ENCODE data around the gene MOSMO.
"Not testable (repeated sequence)": the region's sequence is repeated elsewhere in the genome, so short reads cannot be mapped to it uniquely, and the experiment has no call there.

The MOSMO gene

DNA sequence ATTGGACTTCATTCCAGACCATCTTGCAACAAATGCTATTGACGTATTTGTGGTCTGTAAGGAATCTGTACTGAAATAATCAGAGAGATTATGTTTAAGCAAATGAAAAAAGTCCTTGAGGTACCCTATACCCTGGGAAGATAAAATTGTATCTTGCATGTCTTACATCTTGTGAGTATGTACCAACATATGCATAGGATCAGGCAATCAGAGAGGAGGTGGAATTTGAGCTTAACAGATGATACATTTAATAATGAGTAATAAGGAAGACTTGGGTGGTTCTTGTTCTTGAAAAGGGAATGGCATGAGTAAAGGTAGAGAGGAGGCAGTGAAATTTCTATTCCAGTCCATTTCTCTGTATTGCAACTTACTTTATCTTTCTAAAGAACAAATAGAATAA is 10.6 kb downstream of the MOSMO start:
- H3K4me3 ChIP-seq (replicated peaks; ENCODE audit: low read depth, low read length) = no peak overlapping the region
- DNase-seq (ENCODE audit: low read depth) = no peak
- TF ChIP-seq, protein P1, sequence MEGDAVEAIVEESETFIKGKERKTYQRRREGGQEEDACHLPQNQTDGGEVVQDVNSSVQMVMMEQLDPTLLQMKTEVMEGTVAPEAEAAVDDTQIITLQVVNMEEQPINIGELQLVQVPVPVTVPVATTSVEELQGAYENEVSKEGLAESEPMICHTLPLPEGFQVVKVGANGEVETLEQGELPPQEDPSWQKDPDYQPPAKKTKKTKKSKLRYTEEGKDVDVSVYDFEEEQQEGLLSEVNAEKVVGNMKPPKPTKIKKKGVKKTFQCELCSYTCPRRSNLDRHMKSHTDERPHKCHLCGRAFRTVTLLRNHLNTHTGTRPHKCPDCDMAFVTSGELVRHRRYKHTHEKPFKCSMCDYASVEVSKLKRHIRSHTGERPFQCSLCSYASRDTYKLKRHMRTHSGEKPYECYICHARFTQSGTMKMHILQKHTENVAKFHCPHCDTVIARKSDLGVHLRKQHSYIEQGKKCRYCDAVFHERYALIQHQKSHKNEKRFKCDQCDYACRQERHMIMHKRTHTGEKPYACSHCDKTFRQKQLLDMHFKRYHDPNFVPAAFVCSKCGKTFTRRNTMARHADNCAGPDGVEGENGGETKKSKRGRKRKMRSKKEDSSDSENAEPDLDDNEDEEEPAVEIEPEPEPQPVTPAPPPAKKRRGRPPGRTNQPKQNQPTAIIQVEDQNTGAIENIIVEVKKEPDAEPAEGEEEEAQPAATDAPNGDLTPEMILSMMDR (IDR thresholded peaks at IDR 0.05; ENCODE audit: low read length, missing control alignments) = no peak

DNA sequence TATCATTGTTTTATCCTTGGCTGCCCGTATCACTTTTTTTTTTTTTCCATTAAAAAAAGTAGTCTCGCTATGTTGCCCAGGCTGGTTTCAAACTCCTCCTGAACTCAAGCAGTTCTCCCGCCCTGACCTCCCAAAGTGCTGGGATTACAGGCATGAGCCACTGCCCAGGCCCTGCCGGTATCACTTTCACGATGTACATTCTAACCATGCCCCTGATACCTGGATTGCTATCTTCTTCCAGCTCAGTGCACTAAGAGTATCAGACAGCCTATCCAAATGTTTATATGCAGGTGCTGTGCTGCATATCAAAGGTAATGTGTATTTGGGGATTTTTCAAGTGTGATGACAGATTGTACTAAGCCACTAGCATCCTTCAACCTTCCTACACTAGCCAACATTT is 14.2 kb downstream of the MOSMO start:
- TF ChIP-seq, protein P1 (IDR thresholded peaks at IDR 0.05; ENCODE audit: low read length, missing control alignments) = no peak
- no peak for DNase-seq (ENCODE audit: low read depth)
- H3K4me3 ChIP-seq (replicated peaks; ENCODE audit: low read depth, low read length) = no peak overlapping the region

DNA sequence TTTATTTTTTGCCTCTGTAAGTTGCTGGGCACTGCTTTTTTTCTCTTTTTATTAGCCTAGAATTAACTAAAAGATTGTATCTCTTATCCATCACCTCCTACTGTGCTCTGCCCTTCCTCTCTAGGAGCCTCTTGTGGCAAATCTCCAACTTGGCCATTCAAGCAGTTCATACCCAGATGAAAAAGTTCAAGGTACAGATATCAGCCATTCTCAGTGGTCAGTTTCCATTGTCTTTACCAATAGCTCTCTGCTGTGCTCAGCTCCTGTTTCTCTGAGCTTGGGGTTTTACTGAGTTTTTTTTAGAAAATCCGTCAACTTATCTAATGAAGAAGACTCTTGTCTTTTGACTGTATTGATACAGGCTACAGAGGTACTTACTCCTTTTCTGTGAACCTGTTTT is 15.6 kb downstream of the MOSMO start:
- DNase-seq (ENCODE audit: low read depth) = no peak
- H3K4me3 ChIP-seq (replicated peaks; ENCODE audit: low read depth, low read length) = no peak overlapping the region
- TF ChIP-seq, protein P1 (IDR thresholded peaks at IDR 0.05; ENCODE audit: low read length, missing control alignments) = no peak

DNA sequence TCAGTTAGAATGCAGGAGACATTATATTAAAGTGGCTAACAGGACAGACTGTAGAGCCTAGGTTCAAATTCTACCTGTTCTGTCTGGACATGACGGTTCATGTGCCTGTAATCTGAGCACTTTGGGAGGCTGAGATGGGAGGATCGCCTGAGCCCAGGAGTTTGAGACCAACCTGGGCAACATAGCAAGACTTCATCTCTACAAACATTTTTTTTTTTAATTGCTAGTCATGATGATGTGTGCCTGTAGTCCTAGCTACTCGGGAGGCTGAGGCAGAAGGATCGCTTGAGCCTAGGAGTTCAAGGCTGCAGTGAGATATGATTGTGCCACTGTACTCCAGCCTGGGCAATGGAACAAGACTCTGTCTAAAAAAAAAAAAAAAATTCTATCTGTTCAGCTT is 16.9 kb downstream of the MOSMO start:
- H3K4me3 ChIP-seq (replicated peaks; ENCODE audit: low read depth, low read length); DNase-seq (ENCODE audit: low read depth): not testable (repeated sequence)

DNA sequence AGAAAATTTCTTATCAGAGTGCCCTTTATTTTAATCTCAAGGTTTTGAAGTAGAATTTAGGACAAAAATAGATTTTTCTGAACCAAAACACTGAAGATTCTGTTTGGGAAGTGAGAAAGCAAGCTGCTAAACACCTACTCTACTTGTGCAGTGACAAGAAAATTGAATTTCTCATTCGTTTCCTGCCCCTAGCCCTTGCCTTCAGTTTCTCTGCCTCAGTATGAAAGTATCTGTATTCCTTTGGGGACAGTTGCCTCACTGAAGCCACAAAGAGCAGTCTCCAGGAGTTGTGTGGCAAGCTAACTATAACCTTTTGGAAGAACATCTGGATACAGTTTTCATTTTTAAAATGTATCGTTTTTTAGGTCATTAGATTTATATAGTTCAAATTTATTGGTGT is 19.7 kb downstream of the MOSMO start:
- DNase-seq (ENCODE audit: low read depth) = no peak
- TF ChIP-seq, protein P1 (IDR thresholded peaks at IDR 0.05; ENCODE audit: low read length, missing control alignments) = no peak
- H3K4me3 ChIP-seq (replicated peaks; ENCODE audit: low read depth, low read length) = no peak overlapping the region

DNA sequence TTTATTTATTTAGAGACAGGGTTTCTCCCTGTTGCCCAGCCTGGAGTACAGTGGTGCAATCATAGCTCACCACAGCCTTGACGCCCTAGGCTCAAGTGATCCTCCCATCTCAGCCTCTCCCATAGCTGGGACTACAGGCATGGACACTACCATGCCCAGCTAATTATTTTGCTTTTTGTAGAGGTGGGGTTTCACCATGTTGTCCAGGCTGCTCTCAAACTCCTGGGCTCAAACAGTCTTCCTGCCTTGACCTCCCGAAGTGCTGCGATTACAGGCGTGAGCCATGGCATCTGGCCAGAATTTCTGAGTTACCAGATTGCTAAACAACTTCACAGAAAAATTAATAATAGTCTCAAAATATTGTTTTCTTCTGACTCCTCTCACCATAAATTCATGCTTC is 21.7 kb downstream of the MOSMO start:
- DNase-seq (ENCODE audit: low read depth) = no peak
- TF ChIP-seq, protein P1 (IDR thresholded peaks at IDR 0.05; ENCODE audit: low read length, missing control alignments) = no peak
- no peak overlapping the region for H3K4me3 ChIP-seq (replicated peaks; ENCODE audit: low read depth, low read length)

DNA sequence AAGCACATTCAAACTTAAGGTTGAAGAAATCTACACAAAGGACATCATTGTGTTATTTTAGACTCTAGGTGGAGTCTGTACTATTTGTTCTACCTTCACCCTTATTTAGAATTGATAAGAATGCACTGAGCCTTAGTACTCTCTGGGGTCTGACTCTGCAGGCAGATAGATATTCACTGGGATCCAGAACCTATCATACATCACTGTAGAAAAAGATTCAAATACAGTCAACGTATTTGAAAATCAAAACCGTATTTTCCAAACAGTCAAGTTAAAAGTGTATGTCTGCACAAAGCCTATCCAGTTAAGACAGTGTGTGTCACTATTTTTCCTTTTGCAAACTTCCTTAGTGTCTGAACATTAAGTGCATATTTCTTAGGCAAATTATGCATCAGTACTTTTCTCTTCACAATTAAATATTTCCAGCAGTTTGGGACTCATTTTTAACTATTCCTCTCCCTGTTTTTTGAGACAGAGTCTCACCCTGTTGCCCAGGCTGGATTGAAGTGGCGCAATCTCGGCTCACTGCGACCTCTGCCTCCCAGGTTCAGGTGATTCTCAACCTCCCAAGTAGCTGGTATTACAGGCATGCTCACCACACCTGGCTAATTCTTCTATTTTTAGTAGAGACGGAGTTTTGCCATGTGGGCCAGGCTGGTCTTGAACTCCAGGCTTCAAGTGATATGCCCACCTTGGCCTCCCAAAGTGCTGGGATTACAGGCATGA is 22.3 kb downstream of the MOSMO start:
- TF ChIP-seq, protein P1 (IDR thresholded peaks at IDR 0.05; ENCODE audit: low read length, missing control alignments) = no peak
- no peak for DNase-seq (ENCODE audit: low read depth)
- no peak overlapping the region for H3K4me3 ChIP-seq (replicated peaks; ENCODE audit: low read depth, low read length)
